ENCODE results near the gene RIT2.

- no peak for TF ChIP-seq CTCF (IDR thresholded peaks at IDR 0.05)
- TF ChIP-seq POLR2A (IDR thresholded peaks at IDR 0.05): no peak
Measured at GRCh38 chr18:42752916-42753315, 362.6 kb downstream of the RIT2 start.

All from heart left ventricle (tissue), 13 donors.